Stimulated activated CD8-positive, alpha-beta memory T cell treated with anti-CD3 and anti-CD28 coated beads, Interleukin-4, amount 100 ng/mL, for 1 hour (primary cell): ENCODE results near the gene ANK3.
"Not testable (repeated sequence)": the region's sequence is repeated elsewhere in the genome, so short reads cannot be mapped to it uniquely, and the experiment has no call there.

Source experiments
- DNase-seq, 2 donors: peaks; one replicate each; pipeline ENCODE4 v3.0.0-alpha.2; 2020; ENCODE audit warnings: low read depth in 2 of 2, low spot score in 1 of 2

Gene ANK3

GRCh38 chr10:60310740-60311139, 78.9 kb downstream of the ANK3 start:
- no peak for DNase-seq

DNA sequence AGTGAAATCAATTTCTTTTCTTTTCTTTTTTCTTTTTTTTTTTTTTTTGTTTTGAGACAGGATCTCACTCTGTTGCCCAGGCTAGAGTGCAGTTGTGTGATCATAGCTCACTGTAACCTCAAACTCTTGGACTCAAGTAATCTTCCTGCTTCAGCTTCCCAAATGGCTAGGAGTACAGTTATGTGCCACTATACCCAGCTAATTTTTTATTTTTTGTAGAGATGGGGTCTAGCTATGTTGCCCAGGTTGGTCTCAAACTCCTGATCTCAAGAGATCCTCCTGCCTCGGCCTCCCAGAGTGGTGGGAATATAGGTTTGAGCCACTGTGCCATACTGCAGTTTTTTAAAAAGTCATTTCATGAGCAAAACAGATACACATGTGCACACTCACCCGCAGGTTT, 79.8 kb downstream of the ANK3 start:
- DNase-seq, result no peak

DNA sequence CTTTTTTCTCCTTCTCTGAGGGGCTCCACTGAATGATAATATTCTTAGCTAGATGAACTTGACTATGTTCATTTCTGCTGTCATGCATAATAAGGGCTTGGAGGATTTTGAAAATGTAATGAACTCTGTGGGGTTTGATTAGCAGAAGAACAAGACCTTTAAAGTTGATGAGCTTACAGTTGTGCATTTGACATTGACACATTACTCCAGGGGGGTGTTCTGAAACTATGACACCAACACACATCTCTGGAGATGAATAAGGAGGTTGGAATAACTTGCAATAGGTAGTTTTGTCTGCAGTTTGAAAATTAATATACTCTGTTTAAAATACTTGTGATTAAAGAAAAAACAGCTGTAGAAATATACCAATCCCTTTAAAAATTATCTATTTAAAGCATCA, 80.3 kb downstream of the ANK3 start:
- no peak for DNase-seq

GRCh38 chr10:60305380-60305892, 84.2 kb downstream of the ANK3 start:
- no peak for DNase-seq

DNA sequence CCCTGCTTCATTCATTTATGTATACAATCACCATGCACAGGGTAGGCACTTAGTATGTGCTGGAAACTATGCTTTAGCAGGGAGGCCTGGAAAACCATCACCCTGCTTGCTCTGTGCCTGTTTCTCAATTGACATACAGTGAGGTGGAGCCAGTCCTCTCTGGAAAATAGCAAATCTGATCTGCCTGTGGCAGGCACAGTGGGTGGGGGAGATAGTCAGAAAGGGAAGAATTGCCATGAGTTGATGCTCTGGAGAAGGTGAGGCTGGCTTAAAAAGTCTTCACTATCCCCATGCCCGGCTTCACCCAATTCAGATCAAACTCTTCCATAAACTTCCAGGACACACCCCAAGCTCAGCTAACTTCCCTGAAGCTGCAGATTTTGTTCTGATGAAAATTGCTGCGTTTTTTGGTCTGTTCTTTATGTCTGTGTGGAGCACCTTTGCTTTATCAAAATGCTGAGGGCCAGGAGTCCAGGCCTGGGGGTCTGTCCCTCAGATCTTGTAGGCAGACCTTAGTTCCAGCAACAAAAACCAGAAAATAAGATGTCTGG, 84.8 kb downstream of the ANK3 start:
- no peak for DNase-seq

- DNase-seq, result no peak
Observed at GRCh38 chr10:60303778-60304177, 85.9 kb downstream of the ANK3 start.

DNA sequence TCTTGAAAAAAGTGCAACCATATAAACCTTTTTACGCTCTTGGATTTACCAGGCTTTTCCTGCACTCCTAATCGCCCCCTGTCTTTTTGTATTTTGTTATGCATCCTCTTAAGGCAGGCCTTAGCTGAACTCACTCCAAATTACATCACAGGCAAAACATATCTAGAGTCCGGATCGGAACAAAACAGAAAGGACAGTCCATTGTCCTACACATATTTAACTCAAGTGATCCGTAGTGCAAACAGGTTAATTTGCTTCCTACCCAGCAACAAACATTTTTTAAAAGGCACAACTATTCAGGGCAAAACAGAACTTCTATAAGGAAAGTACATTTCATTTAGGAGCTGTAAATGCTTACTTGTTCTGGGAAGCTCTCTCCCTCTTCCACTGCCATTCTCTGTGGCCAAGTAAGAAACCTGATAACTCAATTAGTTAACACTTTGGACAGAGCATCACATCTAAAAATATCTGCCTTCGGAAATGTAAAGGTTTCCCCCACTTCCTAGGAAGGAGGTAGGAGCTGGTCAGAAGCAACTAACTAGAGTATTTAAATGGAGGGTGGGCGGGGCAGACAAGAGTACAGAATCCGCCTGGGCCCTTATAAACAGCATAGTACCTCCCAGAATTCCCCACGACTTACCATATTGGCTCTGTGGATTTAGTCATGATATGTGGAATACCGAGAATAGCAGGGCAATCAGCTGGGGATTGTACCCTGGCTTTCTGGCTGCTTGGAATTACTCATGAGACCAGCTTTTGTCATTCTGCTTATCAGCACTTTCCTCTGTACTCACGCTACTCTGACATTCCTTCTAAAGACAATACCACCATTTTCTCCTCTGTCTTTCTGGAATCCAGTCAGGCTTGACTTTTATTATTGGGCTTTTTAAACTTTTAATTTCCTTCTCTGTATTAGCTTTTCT, 89.5 kb downstream of the ANK3 start:
- no peak for DNase-seq

DNA sequence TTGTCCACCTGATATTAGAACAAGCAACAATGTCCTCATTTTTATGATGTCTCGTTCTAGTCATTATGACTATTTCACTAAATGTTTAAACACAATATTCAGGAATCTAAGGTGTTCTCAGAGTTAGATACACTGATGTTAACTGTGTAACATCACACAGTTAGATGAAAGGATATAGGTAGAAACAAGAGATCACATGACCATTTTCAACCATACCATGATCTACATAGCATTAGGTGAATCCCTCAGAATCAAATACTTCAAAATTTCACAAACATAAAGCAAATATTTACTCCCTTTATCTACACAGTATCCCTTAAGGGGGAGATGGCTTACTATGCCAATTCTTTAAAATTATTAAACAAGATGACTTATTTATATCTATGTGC, 90.3 kb downstream of the ANK3 start:
- no peak for DNase-seq

DNA sequence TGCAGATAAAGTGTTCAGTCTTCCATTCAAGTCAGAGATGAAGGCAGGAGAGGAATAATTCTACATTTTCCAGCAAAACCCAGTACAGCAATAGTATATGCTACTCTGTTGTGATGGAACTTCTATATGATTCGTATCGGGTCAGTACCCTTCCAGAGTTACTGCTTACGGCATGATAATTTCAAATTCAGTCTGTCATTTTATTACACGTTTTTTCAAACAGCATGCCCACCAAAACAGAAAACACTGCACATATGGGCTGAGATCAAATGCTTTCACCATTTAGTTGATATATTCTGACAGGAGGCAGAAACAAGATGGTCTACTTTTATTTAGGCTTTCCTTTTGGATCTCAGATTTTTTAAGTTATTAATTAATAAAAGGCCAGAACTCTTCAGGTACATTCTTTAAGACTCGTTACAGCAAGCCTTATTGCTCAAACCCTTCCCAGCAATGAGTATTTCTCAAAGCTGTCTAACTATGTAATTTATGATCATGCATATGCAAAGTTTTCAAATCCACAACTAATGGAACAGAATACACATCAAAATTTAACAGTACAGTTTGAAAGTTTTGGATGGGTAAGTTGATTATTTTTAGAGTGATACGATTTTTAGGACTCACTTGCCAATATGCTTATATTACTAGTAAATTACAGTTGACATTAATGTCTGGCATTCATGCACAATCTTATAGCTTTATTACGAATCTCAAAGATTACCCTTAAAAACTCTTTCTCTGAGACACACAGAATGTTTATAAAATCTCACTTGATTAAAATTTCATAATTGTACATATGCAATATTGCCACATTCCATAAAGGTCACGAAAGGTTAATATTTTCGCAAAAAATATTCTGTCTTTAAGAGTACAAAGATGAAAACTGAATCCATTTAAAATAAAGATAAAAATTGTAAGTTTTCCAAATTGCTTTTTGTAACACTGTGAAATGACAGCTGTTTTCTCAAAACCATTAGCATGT, 91.0 kb downstream of the ANK3 start:
- DNase-seq, result no peak

DNA sequence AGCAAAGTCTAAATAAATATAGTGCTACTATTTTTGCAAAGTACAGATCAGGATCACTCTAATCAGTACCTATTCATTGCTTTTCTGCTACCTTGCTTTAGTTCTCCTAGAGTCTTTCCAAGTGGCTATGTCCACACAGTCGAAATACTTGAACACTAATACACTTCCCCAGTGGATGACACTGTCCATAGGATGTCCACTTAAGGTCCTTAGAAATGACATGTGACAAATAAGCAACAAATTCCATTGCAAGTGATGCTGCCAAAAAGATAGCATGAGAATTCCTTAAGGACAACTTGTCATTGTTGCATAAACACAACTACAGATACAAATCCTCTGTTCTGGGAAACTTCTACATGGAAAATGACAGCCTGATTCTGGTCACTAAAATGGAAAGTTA, 93.6 kb downstream of the ANK3 start:
- DNase-seq, result no peak

DNA sequence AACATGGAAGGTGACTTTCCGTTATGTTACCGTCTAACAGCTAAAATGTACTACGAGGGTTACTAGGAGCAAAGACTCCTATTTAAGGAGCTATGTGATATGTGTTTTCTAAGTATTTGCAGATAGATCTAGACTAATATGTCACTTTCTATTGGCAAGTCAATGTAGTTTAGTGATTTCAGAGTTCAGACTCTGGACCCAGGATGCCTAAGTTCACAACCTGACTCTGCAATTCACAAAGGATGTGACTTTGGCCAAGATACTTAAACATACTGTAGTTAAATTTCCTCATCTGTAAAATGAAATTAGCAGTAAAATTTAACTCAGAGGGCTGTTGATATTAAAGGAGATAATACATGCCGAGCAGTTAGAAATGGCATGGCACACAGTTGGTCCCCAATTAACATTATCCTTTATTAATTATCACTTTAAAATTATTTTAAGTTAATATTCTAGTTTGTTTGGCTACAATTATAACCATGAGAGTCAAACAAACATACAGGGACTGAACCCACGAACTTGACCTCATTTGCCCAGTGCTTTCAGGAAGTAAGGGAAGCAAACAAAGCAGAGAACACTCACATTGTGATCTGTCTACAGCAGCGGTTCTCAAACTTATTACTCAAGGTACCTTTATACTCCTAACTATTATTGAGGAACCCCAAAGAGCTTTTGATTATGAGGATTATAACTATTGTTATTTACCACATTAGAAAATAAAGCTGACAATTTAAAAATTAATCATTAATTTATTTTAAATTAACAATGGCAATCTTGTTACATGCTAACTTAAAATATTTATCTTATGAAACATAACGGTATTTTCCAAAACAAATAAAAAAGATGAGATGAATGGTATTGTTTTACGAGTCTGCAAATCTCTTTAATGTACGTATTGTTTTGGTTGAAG, 94.4 kb downstream of the ANK3 start:
- no peak for DNase-seq

GRCh38 chr10:60293581-60294175, 96.0 kb downstream of the ANK3 start:
- no peak for DNase-seq

GRCh38 chr10:60292998-60293397, 96.7 kb downstream of the ANK3 start:
- no peak for DNase-seq

DNA sequence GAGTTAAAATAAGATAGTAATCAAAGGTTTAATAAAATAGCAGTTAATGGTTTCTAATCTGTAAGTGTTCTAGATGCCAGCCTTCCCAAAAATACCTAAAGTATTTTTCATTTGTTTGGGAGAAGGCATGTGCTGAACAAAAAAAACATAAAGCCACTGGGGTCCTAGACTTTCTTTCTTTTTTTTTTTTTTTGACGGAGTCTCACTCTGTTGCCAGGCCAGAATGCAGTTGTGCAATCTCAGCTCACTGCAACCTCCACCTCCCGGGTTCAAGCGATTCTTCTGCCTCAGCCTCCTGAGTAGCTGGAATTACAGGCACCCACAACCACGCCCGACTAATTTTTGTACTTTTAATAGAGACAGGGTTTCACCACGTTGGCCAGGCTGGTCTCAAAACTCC, 97.1 kb downstream of the ANK3 start:
- DNase-seq, result not testable (repeated sequence)

DNA sequence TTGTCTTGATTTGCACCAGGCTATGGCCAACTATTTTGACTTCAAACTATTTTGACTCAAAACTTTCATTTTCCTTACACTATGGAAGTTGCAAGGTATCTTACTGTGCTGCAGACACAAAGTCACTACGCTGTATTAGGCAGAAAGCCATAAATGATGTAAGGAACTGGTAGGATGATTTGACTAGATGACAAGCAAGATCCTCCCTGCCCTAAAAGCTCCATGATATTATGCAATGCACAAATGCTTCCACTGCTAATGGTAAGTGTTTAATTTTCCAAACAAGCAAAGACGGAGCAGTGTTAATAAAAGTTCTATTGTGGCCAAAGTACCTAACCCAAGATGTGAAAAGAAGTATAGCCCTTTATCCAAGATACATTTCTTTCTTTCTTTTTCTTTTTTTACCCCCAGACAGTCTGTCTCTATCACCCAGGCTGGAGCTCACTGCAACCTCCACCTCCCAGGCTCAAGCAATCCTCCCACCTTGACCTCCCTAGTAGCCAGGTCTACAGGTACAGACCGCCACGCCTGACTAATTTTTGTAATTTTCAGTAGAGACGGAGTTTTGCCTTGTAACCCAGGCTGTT, 98.2 kb downstream of the ANK3 start:
- DNase-seq, result no peak

GRCh38 chr10:60290558-60290957, 99.1 kb downstream of the ANK3 start:
- no peak for DNase-seq

- no peak for DNase-seq
Observed at GRCh38 chr10:60289800-60290199, 99.9 kb downstream of the ANK3 start.

DNA sequence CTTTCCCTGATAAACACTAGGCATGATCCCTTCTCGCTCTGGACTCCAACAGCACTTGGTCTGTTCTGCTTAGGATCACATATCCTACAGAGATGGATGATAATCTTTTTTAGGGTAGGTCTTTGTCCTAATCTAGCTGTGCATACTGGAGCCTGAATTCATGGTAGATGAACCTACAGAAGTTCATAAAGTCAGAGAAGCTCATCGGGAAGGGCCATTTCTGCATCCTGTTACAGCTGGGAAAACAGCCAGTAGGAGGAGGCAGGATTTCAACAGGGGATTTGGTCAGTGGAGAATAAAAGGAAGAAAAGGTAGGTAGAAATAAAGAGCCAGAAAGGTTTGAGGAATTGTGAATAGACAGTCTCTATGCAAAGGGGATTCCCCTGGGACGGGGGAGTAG, 101.4 kb downstream of the ANK3 start:
- DNase-seq, result no peak

- no peak for DNase-seq
Observed at GRCh38 chr10:60286559-60286958, 103.1 kb downstream of the ANK3 start.

DNA sequence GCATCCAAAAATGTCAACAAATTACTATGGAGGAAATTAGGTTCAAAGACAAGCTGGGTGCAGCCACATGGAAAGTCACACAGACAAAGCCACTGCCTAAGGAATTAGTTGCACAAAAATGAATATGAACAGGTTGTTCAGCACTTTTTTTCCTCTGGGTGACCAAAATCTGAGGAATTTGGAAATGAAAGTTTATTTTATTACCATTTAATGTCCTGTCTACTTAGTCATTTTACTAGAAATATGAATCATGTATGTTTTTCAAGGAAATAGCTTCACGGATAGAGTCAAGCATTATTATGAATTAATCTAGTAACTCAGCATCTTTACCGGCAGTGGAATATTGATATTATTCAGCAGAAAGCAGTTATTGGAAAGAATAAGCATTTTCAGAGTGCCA, 106.3 kb downstream of the ANK3 start:
- DNase-seq, result no peak
